Thymus (tissue), 11 donors: Measurements from ENCODE around the gene STK39. TPM values are rescaled to one million over a fixed set of nuclear protein-coding genes. Genes with fewer than 3 reads are reported as not detected.

Experiments used
- DNase-seq, 9 donors: peaks; one replicate each; pipeline ENCODE4 v3.0.0-alpha.2; 2013; ENCODE audit warnings: low spot score in 9 of 9, low read depth in 6 of 9, missing footprints in 1 of 9
- H3K27ac ChIP-seq, 2 donors: one replicate each; pipeline ENCODE4 v1.5.1; 2013; ENCODE audit warnings: control low read depth in 1 of 2, low read depth in 1 of 2, low read length in 1 of 2, mild to moderate bottlenecking in 1 of 2, moderate library complexity in 1 of 2
- H3K27me3 ChIP-seq, 2 donors: one replicate each; pipeline ENCODE4 v1.5.1; 2013; ENCODE audit warnings: low read length in 1 of 2; ENCODE audit not compliant: control insufficient read depth in 2 of 2, insufficient read depth in 1 of 2
- H3K36me3 ChIP-seq, 2 donors: one replicate each; pipeline ENCODE4 v1.5.1; 2013; ENCODE audit warnings: low read length in 1 of 2, mild to moderate bottlenecking in 1 of 2, moderate library complexity in 1 of 2; ENCODE audit not compliant: control insufficient read depth in 2 of 2, insufficient read depth in 2 of 2
- H3K4me1 ChIP-seq, 2 donors: one replicate each; pipeline ENCODE4 v1.5.1; 2013; ENCODE audit warnings: low read length in 2 of 2; ENCODE audit not compliant: control insufficient read depth in 2 of 2, insufficient read depth in 2 of 2
- H3K4me3 ChIP-seq, 2 donors: one replicate each; pipeline ENCODE4 v1.5.1; 2013; ENCODE audit warnings: low read length in 2 of 2, control low read depth in 1 of 2, mild to moderate bottlenecking in 1 of 2
- H3K9me3 ChIP-seq, 2 donors: one replicate each; pipeline ENCODE4 v1.5.1; 2013; ENCODE audit warnings: low read length in 1 of 2, mild to moderate bottlenecking in 1 of 2; ENCODE audit not compliant: control insufficient read depth in 2 of 2, insufficient read depth in 1 of 2
- WGBS: extraction: QIAGEN DNeasy Blood & Tissue Kit; methylation state at CpG from one replicate; pipeline ENCODE4 v1.1.7; 2013; 5-methylcytosine and 5-hydroxymethylcytosine counted together
- polyA plus RNA-seq: library from polyadenylated mRNA; stranded (reverse); fragments of 200-250 nt; gene quantifications from one replicate; pipeline ENCODE4 v1.2.3, GENCODE V29; 2013
- total RNA-seq: library from RNA; stranded (reverse); fragments of 120-200 nt; gene quantifications from one replicate; pipeline ENCODE4 v1.2.4, GENCODE V29; 2013
- donor health status: healthy.

STK39 gene
- total and polyA plus RNA-seq, 2 donors: 30.7 to 34.1 TPM

DNA sequence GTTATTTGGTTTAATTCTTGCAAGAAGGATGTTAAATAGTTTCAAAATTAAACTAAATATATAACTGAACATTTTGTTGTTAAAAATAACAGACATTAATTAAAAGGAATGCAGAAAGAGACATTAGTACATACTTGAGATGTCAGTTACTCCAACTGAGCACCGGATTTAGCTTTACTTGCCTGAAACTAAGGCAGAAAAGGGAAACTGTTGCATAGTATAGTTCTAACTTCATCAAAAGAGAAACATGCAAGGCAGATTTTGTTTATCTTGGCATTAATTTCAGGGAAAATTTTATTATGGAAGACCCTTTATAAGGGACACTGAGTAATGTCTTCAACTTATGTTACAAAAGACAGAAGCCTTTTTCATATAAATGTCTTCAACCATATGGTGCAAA lies 218.3 kb downstream of the STK39 start:
- Histone ChIP-seq H3K27me3 (no peaks in the 10 kb centered on the region), H3K4me3 (no peak overlapping the region), H3K36me3 (peaks cover 1 to 4% of the 10 kb centered on the region in 2 donors), H3K9me3 (no peaks in the 10 kb centered on the region), H3K4me1 (no peaks in the 10 kb centered on the region), H3K27ac (no peak overlapping the region)
- DNase-seq: no peak
- 94% methylated on average over 1 of the region's 1 CpG for WGBS

DNA sequence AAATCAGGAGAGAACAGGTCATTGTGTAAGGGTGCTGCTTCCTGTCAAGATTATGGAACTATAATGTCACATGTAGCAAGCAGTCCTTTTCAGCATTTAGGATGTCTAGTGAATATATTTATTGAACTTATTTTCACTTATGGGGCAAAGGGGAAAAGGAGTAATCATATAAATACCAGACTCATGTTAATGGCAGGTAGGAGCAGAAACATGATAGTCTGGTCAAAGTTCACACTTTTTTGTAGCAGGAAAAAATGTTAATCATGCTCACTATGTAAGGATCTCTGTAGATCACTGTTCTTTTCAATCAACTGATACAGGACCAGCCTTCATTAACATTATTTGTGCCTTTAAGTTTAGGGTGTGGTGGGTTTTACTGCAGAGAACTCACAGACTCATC lies 219.0 kb downstream of the STK39 start:
- no peak for DNase-seq
- Histone ChIP-seq H3K36me3 (peaks cover 2 to 3% of the 10 kb centered on the region in 2 donors), H3K4me3 (no peak overlapping the region), H3K27me3 (no peaks in the 10 kb centered on the region), H3K9me3 (no peaks in the 10 kb centered on the region), H3K4me1 (no peaks in the 10 kb centered on the region), H3K27ac (no peak overlapping the region)

- Histone ChIP-seq H3K4me3 (no peak overlapping the region), H3K9me3 (no peaks in the 10 kb centered on the region), H3K36me3 (peaks cover 2 to 3% of the 10 kb centered on the region in 2 donors), H3K4me1 (no peaks in the 10 kb centered on the region), H3K27ac (no peak overlapping the region), H3K27me3 (no peaks in the 10 kb centered on the region)
- DNase-seq: no peak
- 80% methylated on average over 11 of the region's 11 CpGs for WGBS
Measured at GRCh38 chr2:168025487-168026202, 221.8 kb downstream of the STK39 start.

- Histone ChIP-seq H3K4me1 (no peaks in the 10 kb centered on the region), H3K27me3 (no peaks in the 10 kb centered on the region), H3K27ac (no peak overlapping the region), H3K36me3 (peaks cover 2 to 3% of the 10 kb centered on the region in 2 donors), H3K4me3 (no peak overlapping the region), H3K9me3 (no peaks in the 10 kb centered on the region)
- 96% methylated on average over 4 of the region's 4 CpGs for WGBS
- DNase-seq: no peak
Measured at GRCh38 chr2:168024459-168024858, 222.9 kb downstream of the STK39 start.

DNA sequence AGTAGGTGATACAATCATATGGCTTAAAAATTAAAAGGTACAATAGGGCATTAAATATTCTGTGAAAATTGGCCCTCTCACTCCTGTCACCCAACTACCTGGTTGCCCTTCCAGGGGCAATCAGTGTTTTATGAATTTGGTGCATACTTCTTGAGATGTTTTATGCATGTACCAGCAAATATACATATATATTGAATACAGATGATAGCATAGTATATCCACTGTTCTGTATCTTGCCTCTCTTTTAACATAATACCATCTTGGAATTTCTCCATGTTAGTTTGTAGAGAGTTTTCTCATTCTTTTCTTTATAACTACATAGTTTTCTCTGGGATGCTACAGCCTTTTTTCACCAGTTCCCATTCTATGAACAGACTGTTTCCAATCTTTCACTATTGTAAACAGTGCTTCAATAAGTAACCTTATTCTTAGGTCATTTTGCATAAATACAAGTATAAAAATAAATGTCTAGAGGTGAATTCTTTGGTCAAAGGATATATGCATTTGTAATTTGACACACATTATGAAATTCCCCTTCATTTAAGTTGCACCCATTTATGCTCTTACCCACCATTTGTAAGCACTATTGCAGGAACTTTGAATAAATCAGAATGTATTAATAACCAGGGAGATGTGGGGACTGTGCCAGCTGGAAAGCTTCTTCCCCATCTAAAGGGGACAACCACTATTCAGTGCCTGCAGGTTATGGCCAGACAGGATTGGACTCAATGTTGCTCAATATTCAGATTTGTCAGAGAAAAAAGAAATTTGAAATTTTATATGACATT lies 225.4 kb downstream of the STK39 start:
- Histone ChIP-seq H3K9me3 (no peaks in the 10 kb centered on the region), H3K4me3 (no peak overlapping the region), H3K36me3 (peaks cover 2 to 3% of the 10 kb centered on the region in 2 donors), H3K4me1 (no peaks in the 10 kb centered on the region), H3K27ac (no peak overlapping the region), H3K27me3 (peaks cover 0 to 3% of the 10 kb centered on the region in 2 donors)
- no peak for DNase-seq

DNA sequence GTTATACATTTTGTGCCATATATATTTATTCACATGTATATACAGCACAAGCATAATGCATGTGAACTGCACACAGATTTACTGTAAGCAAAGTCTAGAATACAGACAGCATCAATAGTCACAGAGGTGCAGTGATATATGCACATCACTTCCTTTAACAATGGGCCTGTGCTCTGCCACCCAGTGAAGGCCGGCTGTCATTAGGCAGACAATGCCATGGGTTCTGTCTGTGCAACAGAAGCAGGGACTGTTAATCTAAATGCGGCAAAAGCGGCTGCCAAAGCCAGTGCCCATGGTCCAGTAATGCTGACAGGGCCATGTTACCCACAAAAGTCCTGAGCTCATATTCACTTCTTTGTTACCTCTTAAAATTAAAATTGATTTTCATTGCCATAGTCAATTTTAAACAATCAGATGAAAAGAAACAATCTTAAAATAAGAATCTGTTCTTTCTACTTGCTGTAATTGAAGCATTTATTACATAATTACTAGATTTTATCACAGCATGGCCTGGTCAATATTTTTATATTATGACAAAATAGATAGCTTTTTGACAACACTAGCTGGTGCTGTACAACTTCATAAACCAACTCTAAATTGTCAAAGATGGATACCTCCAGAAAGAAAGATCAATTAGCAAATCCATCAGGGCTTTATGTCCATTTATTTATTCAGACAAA lies 232.0 kb downstream of the STK39 start:
- no peak for DNase-seq
- H3K27me3 ChIP-seq: peaks cover 3 to 17% of the 10 kb centered on the region in 2 donors
- WGBS: 99% methylated on average over 3 of the region's 3 CpGs
- no peaks in the 10 kb centered on the region for H3K9me3 ChIP-seq
- peaks cover 4 to 12% of the 10 kb centered on the region in 2 donors for H3K36me3 ChIP-seq
- peaks cover 8 to 12% of the 10 kb centered on the region in 2 donors for H3K4me1 ChIP-seq
- no peak overlapping the region for H3K27ac ChIP-seq
- H3K4me3 ChIP-seq: no peak overlapping the region

DNA sequence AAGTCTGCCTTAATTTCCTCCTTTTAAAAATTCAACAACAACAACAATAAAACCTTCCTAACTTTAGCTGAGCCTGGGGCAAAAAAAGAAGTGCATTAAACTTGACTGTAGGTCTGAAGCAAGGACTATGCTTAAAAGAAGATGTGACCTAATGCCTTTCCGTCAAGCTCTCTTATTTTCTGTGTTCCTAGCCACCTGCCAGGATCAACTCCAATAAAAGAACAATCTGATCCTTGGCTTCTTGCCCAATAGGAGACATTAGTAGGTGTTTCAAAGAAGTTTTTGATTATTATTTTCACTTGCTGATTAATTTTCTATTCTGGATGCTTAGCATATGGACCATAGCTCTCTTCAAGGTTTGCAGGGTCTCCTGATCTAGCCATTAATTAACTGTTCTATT lies 237.5 kb downstream of the STK39 start:
- Histone ChIP-seq H3K27me3 (peaks cover 4 to 11% of the 10 kb centered on the region in 2 donors), H3K4me1 (peaks cover 8 to 12% of the 10 kb centered on the region in 2 donors), H3K27ac (no peak overlapping the region), H3K9me3 (no peaks in the 10 kb centered on the region), H3K36me3 (peaks cover 3 to 23% of the 10 kb centered on the region in 2 donors), H3K4me3 (no peak overlapping the region)
- DNase-seq: no peak
- WGBS: 98% methylated on average over 1 of the region's 1 CpG

- no peaks in the 10 kb centered on the region for H3K9me3 ChIP-seq
- 97% methylated on average over 3 of the region's 3 CpGs for WGBS
- no peak overlapping the region for H3K27ac ChIP-seq
- no peak overlapping the region for H3K4me3 ChIP-seq
- DNase-seq: no peak
- peaks cover 5 to 7% of the 10 kb centered on the region in 2 donors for H3K4me1 ChIP-seq
- peaks cover 4 to 5% of the 10 kb centered on the region in 2 donors for H3K27me3 ChIP-seq
- H3K36me3 ChIP-seq: peaks cover 3 to 23% of the 10 kb centered on the region in 2 donors
Measured at GRCh38 chr2:168008646-168009195, 238.7 kb downstream of the STK39 start.

GRCh38 chr2:168006498-168006897 lies 240.9 kb downstream of the STK39 start:
- H3K4me3 ChIP-seq: no peak overlapping the region
- 94% methylated on average over 5 of the region's 5 CpGs for WGBS
- no peak overlapping the region for H3K27ac ChIP-seq
- H3K27me3 ChIP-seq: peaks cover 3 to 4% of the 10 kb centered on the region in 2 donors
- peaks cover 3 to 19% of the 10 kb centered on the region in 2 donors for H3K36me3 ChIP-seq
- no peaks in the 10 kb centered on the region for H3K4me1 ChIP-seq
- no peak for DNase-seq
- no peaks in the 10 kb centered on the region for H3K9me3 ChIP-seq
